IMR-90 (cell line): ENCODE measurements around the gene CCDC138. TPM values are rescaled to one million over a fixed set of nuclear protein-coding genes. Genes with fewer than 3 reads are reported as not detected.

Experiments
- ATAC-seq: fragments of 200-7000 bp; cut with Tn5 transposase; 2 replicates; pipeline ENCODE4 v1.9.1; 2020; ENCODE audit warnings: low read depth, mild to moderate bottlenecking, moderate library complexity
- BruUV-seq: library from RNA; stranded (reverse); fragments of 400-500 nt; replicated peaks from 2 replicates; lab custom pipeline; 2021; lab: Mats Ljungman, UMichigan
- CTCF ChIA-PET: fragments of 300-600 bp; formaldehyde crosslinking; extraction: SDS; loops from one replicate; lab custom pipeline; 2021; ENCODE audit warnings: antibody characterized with exemption; lab: Yijun Ruan, JAX
- POLR2A ChIA-PET: fragments of 300-600 bp; sonication (Branson Sonifier 250); formaldehyde crosslinking; loops from one replicate; lab custom pipeline; 2022; ENCODE audit warnings: antibody characterized with exemption; ENCODE audit not compliant: unreplicated experiment; lab: Charles Lee
- DNase-seq: peaks from one replicate; pipeline ENCODE4 v3.0.0; 2013
- H2AFZ ChIP-seq: replicated peaks from 2 replicates; pipeline ENCODE3; 2013; ENCODE audit warnings: low read length, mild to moderate bottlenecking; ENCODE audit not compliant: poor library complexity
- H2AK5ac ChIP-seq: 2 replicates; pipeline ENCODE4 v1.6.1; 2013; ENCODE audit warnings: low read depth, low read length, inconsistent platforms
- H2AK9ac ChIP-seq: replicated peaks from 2 replicates; pipeline ENCODE3; 2013; ENCODE audit warnings: mild to moderate bottlenecking, low read depth, low read length, moderate library complexity; ENCODE audit not compliant: poor library complexity
- H2BK120ac ChIP-seq: 2 replicates; pipeline ENCODE4 v1.6.1; 2013; ENCODE audit warnings: low read depth, low read length, inconsistent platforms
- H2BK15ac ChIP-seq: 3 replicates; pipeline ENCODE4 v1.6.1; 2013; ENCODE audit warnings: low read depth, low read length, inconsistent platforms
- H2BK20ac ChIP-seq: 2 replicates; pipeline ENCODE4 v1.6.1; 2013; ENCODE audit warnings: low read depth, mild to moderate bottlenecking, inconsistent platforms, low read length, moderate library complexity
- H2BK5ac ChIP-seq: 2 replicates; pipeline ENCODE4 v1.6.1; 2013; ENCODE audit warnings: mild to moderate bottlenecking, low read depth, low read length, inconsistent platforms; ENCODE audit not compliant: poor library complexity, severe bottlenecking
- H3K14ac ChIP-seq: replicated peaks from 2 replicates; pipeline ENCODE4 v1.6.1; 2013; ENCODE audit warnings: low read depth, low read length, inconsistent platforms
- H3K18ac ChIP-seq: 2 replicates; pipeline ENCODE4 v1.6.1; 2013; ENCODE audit warnings: low read depth, low read length, control low read depth
- H3K23ac ChIP-seq: 2 replicates; pipeline ENCODE4 v1.6.1; 2013; ENCODE audit warnings: low read depth, low read length, inconsistent platforms
- H3K27ac ChIP-seq: 2 replicates; pipeline ENCODE4 v1.5.1; 2013; ENCODE audit warnings: mild to moderate bottlenecking, control low read depth, low read length; ENCODE audit not compliant: insufficient read depth
- H3K27me3 ChIP-seq: 2 replicates; pipeline ENCODE4 v1.6.1; 2013; ENCODE audit warnings: low read length; ENCODE audit not compliant: control insufficient read depth, insufficient read depth
- H3K36me3 ChIP-seq: 2 replicates; pipeline ENCODE4 v1.6.1; 2013; ENCODE audit warnings: low read length, mixed read lengths; ENCODE audit not compliant: control insufficient read depth, insufficient read depth
- H3K4ac ChIP-seq: 2 replicates; pipeline ENCODE4 v1.6.1; 2013; ENCODE audit warnings: low read depth, low read length, inconsistent platforms
- H3K4me1 ChIP-seq: 2 replicates; pipeline ENCODE4 v1.6.1; 2013; ENCODE audit warnings: low read length, mixed read lengths; ENCODE audit not compliant: control insufficient read depth, insufficient read depth
- H3K4me2 ChIP-seq: 2 replicates; pipeline ENCODE4 v1.6.1; 2013; ENCODE audit warnings: low read depth, mild to moderate bottlenecking, control low read depth, low read length, moderate library complexity
- H3K4me3 ChIP-seq: 2 replicates; pipeline ENCODE4 v1.5.1; 2013; ENCODE audit warnings: low read depth, mild to moderate bottlenecking, control low read depth, low read length, moderate library complexity; ENCODE audit not compliant: insufficient read depth
- H3K56ac ChIP-seq: 2 replicates; pipeline ENCODE4 v1.6.1; 2013; ENCODE audit warnings: low read length, inconsistent platforms; ENCODE audit not compliant: insufficient read depth; ENCODE audit errors: extremely low read depth
- H3K79me1 ChIP-seq, 2 experiments: 2 replicates each; pipeline ENCODE4 v1.6.1; 2013; ENCODE audit warnings: low read length in 2 of 2, inconsistent platforms in 1 of 2, low read depth in 1 of 2
- H3K9ac ChIP-seq: 2 replicates; pipeline ENCODE4 v1.6.1; 2013; ENCODE audit warnings: low read depth, low read length, control low read depth
- H3K9me1 ChIP-seq: 2 replicates; pipeline ENCODE4 v1.6.1; 2013; ENCODE audit warnings: low read length, inconsistent platforms; ENCODE audit not compliant: insufficient read depth
- H3K9me3 ChIP-seq: 2 replicates; pipeline ENCODE4 v1.6.1; 2013; ENCODE audit warnings: low read length; ENCODE audit not compliant: control insufficient read depth, insufficient read depth
- H4K20me1 ChIP-seq: 2 replicates; pipeline ENCODE4 v1.6.1; 2013; ENCODE audit warnings: low read length, inconsistent platforms; ENCODE audit not compliant: insufficient read depth
- H4K5ac ChIP-seq: 2 replicates; pipeline ENCODE4 v1.6.1; 2013; ENCODE audit warnings: mild to moderate bottlenecking, low read depth, low read length, control low read depth
- H4K8ac ChIP-seq, 2 experiments: 2 replicates each; pipeline ENCODE4 v1.6.1; 2013; ENCODE audit warnings: low read depth in 2 of 2, low read length in 2 of 2, control low read depth in 1 of 2, inconsistent platforms in 1 of 2
- H4K91ac ChIP-seq: 2 replicates; pipeline ENCODE4 v1.6.1; 2013; ENCODE audit warnings: low read depth, low read length, inconsistent platforms; ENCODE audit not compliant: insufficient read depth
- CHD1 ChIP-seq: IDR thresholded peaks from 2 replicates; pipeline ENCODE4 v1.6.1; 2012; ENCODE audit warnings: low read depth, low read length, improper control_type of control experiment
- MAFK ChIP-seq: IDR thresholded peaks from 2 replicates; pipeline ENCODE4 v1.6.1; 2012; ENCODE audit warnings: low read depth, low read length, improper control_type of control experiment
- MAZ ChIP-seq: IDR thresholded peaks from 2 replicates; pipeline ENCODE4 v1.6.1; 2012; ENCODE audit warnings: low read depth, mild to moderate bottlenecking, low read length, improper control_type of control experiment, moderate library complexity, borderline replicate concordance
- MXI1 ChIP-seq: IDR thresholded peaks from 2 replicates; pipeline ENCODE4 v1.6.1; 2012; ENCODE audit warnings: low read depth, mild to moderate bottlenecking, low read length, moderate library complexity, borderline replicate concordance
- RCOR1 ChIP-seq: IDR thresholded peaks from 2 replicates; pipeline ENCODE4 v1.6.1; 2012; ENCODE audit warnings: mild to moderate bottlenecking, low read length, improper control_type of control experiment; ENCODE audit not compliant: insufficient replicate concordance
- SMC3 ChIP-seq: fragments of 150-350 bp; IDR thresholded peaks from 2 replicates; pipeline ENCODE4 v1.6.1; 2016; ENCODE audit warnings: low read depth, mild to moderate bottlenecking, antibody characterized with exemption, low read length, moderate library complexity
- WGBS, 2 experiments: methylation state at CpG; one replicate each; pipeline versions ENCODE4 v1.1.5 to v1.1.7; 2013; ENCODE audit warnings: missing lambda C conversion rate in 2 of 2; ENCODE audit not compliant: insufficient read length in 1 of 2; ENCODE audit errors: extremely low coverage in 2 of 2; 5-methylcytosine and 5-hydroxymethylcytosine counted together
- dilution Hi-C: fragments of 300-500 bp; cut with HindIII; formaldehyde crosslinking; loops from one replicate; pipeline ENCODE4 v1.14.3; 2018; ENCODE audit warnings: low sequenced_read_pairs; ENCODE audit not compliant: unreplicated experiment
- in situ Hi-C: fragments of 300-500 bp; cut with MboI; formaldehyde crosslinking; loops from 3 replicates; pipeline ENCODE4 v1.14.3; 2019; ENCODE audit warnings: low sequenced_read_pairs, inconsistent platforms, mixed read lengths
- intact Hi-C: fragments of 100-400 bp; cut with micrococcal nuclease; formaldehyde crosslinking; loops from 2 replicates; pipeline ENCODE4 v1.10.0; 2022
- polyA plus RNA-seq, 3 experiments: library from polyadenylated mRNA; depleted of rRNA; stranded (reverse); fragments of >200 nt; gene quantifications; 2 replicates each; pipeline ENCODE4 v1.2.3, GENCODE V29; 2012; ENCODE audit warnings: low replicate concordance in 1 of 3
- total RNA-seq: library from RNA; depleted of rRNA; stranded (reverse); fragments of >200 nt; gene quantifications from 2 replicates; pipeline ENCODE4 v1.2.3, GENCODE V29; 2012
- TF ChIP-seq, protein P1 (sequence below): fragments of 150-350 bp; IDR thresholded peaks from 2 replicates; pipeline ENCODE4 v1.6.1; 2016; ENCODE audit warnings: low read depth, mild to moderate bottlenecking, low read length, moderate library complexity, borderline replicate concordance
- TF ChIP-seq, protein P2 (sequence below): fragments of 150-350 bp; IDR thresholded peaks from 2 replicates; pipeline ENCODE4 v1.6.1; 2017; ENCODE audit warnings: mild to moderate bottlenecking, antibody characterized with exemption, low read length, low read depth

Gene CCDC138
- total and polyA plus RNA-seq, 2 of the 4 experiments (the other 2 are of a cell fraction): 1.5 to 2.9 TPM

DNA sequence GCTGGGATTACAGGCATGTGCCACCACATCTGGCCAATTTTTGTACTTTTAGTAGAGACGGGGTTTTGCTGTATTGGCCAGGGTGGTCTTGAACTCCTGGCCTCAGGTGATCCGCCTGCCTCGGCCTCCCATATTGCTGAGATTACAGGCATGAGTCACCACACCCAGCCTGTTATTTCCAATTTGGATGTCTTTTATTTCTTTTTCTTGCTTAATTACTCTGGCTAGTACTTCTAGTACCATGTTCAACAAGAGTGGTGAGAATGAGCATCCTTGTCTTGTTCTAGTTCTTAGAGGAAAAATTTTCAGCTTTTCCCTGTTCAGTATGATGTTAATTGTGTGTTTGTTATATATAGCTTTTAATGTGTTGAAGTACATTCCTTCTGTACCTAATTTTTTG lies 23.4 kb downstream of the CCDC138 start:
- Histone ChIP-seq H3K56ac (no peak overlapping the region), H3K23ac (no peak overlapping the region), H2BK20ac (no peak overlapping the region), H2AK9ac (no peak overlapping the region), H2AK5ac (no peak overlapping the region), H3K9ac (no peak overlapping the region), H4K5ac (no peak overlapping the region), H2AFZ (no peak overlapping the region), H4K8ac (no peak overlapping the region), H3K36me3 (peaks cover 3% of the 10 kb centered on the region; the same call in 1 of the 2 replicates), H3K27ac (no peak overlapping the region), H3K4me1 (no peaks in the 10 kb centered on the region), H2BK120ac (no peak overlapping the region), H3K27me3 (no peaks in the 10 kb centered on the region), H3K9me1 (no peaks in the 10 kb centered on the region), H2BK5ac (no peak overlapping the region), H4K91ac (no peak overlapping the region), H3K79me1 (peaks cover 0 to 9% of the 10 kb centered on the region in 2 experiments; a peak in 2 of 4 replicates), H3K4ac (no peak overlapping the region), H4K20me1 (no peaks in the 10 kb centered on the region), H3K14ac (no peak overlapping the region), H2BK15ac (no peak overlapping the region), H3K4me2 (no peak overlapping the region), H3K18ac (no peak overlapping the region), H3K9me3 (peaks cover 3% of the 10 kb centered on the region; the same call in 1 of the 2 replicates), H3K4me3 (no peak overlapping the region)
- dilution Hi-C loops: no loop called here
- ATAC-seq (no peak), DNase-seq (no peak)
- TF ChIP-seq, protein P1, sequence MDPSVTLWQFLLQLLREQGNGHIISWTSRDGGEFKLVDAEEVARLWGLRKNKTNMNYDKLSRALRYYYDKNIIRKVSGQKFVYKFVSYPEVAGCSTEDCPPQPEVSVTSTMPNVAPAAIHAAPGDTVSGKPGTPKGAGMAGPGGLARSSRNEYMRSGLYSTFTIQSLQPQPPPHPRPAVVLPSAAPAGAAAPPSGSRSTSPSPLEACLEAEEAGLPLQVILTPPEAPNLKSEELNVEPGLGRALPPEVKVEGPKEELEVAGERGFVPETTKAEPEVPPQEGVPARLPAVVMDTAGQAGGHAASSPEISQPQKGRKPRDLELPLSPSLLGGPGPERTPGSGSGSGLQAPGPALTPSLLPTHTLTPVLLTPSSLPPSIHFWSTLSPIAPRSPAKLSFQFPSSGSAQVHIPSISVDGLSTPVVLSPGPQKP: no peak
- TF ChIP-seq MAZ: no peak
- no peak for TF ChIP-seq RCOR1
- no peak for TF ChIP-seq MAFK
- TF ChIP-seq CHD1: no peak
- no peak for TF ChIP-seq SMC3
- TF ChIP-seq, protein P2, sequence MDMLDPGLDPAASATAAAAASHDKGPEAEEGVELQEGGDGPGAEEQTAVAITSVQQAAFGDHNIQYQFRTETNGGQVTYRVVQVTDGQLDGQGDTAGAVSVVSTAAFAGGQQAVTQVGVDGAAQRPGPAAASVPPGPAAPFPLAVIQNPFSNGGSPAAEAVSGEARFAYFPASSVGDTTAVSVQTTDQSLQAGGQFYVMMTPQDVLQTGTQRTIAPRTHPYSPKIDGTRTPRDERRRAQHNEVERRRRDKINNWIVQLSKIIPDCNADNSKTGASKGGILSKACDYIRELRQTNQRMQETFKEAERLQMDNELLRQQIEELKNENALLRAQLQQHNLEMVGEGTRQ: no peak
- no peak for TF ChIP-seq MXI1
- no TSS peak for BruUV-seq
- intact Hi-C loops: no loop called here
- no CpG with 5 or more reads among the region's 3 CpGs for WGBS, 2 experiments
- ChIA-PET CTCF (no interaction called here), POLR2A (no interaction called here)
- in situ Hi-C loops: no loop called here
